Testis (tissue), 2 donors: ENCODE results near the gene PET100.

ENCODE experiments used
- POLR2A ChIP-seq: fragments of 450-650 bp; IDR thresholded peaks from one replicate; pipeline ENCODE4 v1.6.1; 2017; ENCODE audit warnings: antibody characterized with exemption, mild to moderate bottlenecking, moderate library complexity
- TF ChIP-seq, protein P1 (sequence below), 3 experiments: fragments of 450-650 bp in 2 of 3; fragments of 200-600 bp in 1 of 3; sonication (generic) in 1 of 3; IDR thresholded peaks; one replicate each; pipeline ENCODE4 v1.5.1; 2016 to 2019; ENCODE audit warnings: antibody characterized with exemption in 3 of 3, mild to moderate bottlenecking in 2 of 3, moderate library complexity in 1 of 3

DNA sequence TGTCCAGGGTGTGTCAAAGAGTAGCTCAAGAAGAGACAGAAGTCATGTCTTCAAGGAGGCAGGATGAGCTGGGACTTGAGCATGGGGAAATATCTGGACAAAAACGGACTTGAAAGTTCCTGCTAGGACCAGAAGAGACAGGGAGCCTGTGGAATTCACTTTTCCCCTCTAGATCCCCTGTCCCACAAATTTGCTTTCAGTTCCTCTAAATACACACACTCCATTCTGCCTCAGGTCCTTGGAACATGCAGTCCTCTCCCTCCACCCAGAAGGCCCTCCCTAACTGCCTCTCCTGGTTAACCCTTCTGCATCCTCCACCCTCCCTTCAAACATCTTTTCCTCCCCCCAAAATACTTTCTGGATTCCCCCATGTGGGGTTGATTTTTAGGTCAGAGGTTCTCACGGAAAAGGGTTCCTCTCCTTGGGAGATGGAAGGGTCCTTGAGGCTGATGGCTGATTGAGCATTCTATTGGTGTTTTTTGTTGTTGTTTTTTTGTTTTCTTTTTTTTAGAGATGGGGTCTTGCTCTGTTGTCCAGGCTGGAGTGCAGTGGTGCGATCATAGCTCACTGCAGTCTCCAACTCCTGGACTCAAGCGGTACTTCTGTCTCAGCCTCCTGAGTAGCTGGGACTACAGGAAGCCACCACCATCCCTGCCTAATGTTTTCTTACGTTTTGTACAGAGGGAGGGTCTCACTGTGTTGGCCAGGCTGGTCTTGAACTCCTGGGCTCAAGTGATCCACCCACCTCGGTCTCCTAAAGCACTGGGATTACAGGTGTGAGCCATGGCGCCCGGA lies 32.3 kb downstream of the PET100 start:
- no peak for TF ChIP-seq POLR2A
- TF ChIP-seq, protein P1, sequence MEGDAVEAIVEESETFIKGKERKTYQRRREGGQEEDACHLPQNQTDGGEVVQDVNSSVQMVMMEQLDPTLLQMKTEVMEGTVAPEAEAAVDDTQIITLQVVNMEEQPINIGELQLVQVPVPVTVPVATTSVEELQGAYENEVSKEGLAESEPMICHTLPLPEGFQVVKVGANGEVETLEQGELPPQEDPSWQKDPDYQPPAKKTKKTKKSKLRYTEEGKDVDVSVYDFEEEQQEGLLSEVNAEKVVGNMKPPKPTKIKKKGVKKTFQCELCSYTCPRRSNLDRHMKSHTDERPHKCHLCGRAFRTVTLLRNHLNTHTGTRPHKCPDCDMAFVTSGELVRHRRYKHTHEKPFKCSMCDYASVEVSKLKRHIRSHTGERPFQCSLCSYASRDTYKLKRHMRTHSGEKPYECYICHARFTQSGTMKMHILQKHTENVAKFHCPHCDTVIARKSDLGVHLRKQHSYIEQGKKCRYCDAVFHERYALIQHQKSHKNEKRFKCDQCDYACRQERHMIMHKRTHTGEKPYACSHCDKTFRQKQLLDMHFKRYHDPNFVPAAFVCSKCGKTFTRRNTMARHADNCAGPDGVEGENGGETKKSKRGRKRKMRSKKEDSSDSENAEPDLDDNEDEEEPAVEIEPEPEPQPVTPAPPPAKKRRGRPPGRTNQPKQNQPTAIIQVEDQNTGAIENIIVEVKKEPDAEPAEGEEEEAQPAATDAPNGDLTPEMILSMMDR (IDR thresholded peaks at IDR 0.05): no peak
